Spleen (tissue), 11 donors: Measurements from ENCODE around the gene PELO. TPM values are rescaled to one million over a fixed set of nuclear protein-coding genes. Genes with fewer than 3 reads are reported as not detected.

Experiments used
- DNase-seq: peaks from one replicate; pipeline ENCODE4 v3.0.0-alpha.2; 2020
- H3K27ac ChIP-seq, 8 donors: fragments of 200-600 bp; sonication (generic) in 7 of 8; 1 replicate in 4 of 8; 2 replicates in 4 of 8; pipeline versions ENCODE4 v1.5.0 to v1.8.0; 2016 to 2021; ENCODE audit warnings: inconsistent platforms in 4 of 8, mild to moderate bottlenecking in 4 of 8, moderate library complexity in 1 of 8
- H3K27me3 ChIP-seq, 7 donors: fragments of 200-600 bp; sonication (generic) in 6 of 7; replicated peaks in 1 of 7; 1 replicate in 4 of 7; 2 replicates in 3 of 7; pipeline versions ENCODE4 v1.5.0 to v1.8.0; 2016 to 2021; ENCODE audit warnings: inconsistent platforms in 3 of 7, mild to moderate bottlenecking in 1 of 7
- H3K36me3 ChIP-seq, 6 donors: fragments of 200-600 bp; sonication (generic) in 5 of 6; 1 replicate in 4 of 6; 2 replicates in 2 of 6; pipeline versions ENCODE4 v1.5.0 to v1.8.0; 2016 to 2021; ENCODE audit warnings: inconsistent platforms in 2 of 6
- H3K4me1 ChIP-seq, 6 donors: fragments of 200-600 bp; sonication (generic) in 5 of 6; 1 replicate in 3 of 6; 2 replicates in 3 of 6; pipeline versions ENCODE4 v1.5.0 to v1.8.0; 2016 to 2021; ENCODE audit warnings: inconsistent platforms in 3 of 6
- H3K4me3 ChIP-seq, 8 donors: fragments of 200-600 bp; sonication (generic) in 7 of 8; 1 replicate in 4 of 8; 2 replicates in 4 of 8; pipeline versions ENCODE4 v1.5.0 to v1.8.0; 2016 to 2021; ENCODE audit warnings: inconsistent platforms in 4 of 8, mild to moderate bottlenecking in 4 of 8, moderate library complexity in 2 of 8
- H3K9me3 ChIP-seq, 8 donors: fragments of 200-600 bp; sonication (generic) in 7 of 8; 1 replicate in 4 of 8; 2 replicates in 4 of 8; pipeline versions ENCODE4 v1.5.0 to v1.8.0; 2016 to 2021; ENCODE audit warnings: inconsistent platforms in 4 of 8
- POLR2A ChIP-seq, 3 donors: fragments of 450-650 bp; IDR thresholded peaks; one replicate each; pipeline ENCODE4 v1.5.1; 2017; ENCODE audit warnings: antibody characterized with exemption in 3 of 3, mild to moderate bottlenecking in 1 of 3
- POLR2AphosphoS5 ChIP-seq, 3 donors: sonication (generic); formaldehyde crosslinking; IDR thresholded peaks; one replicate each; pipeline ENCODE4 v1.5.1; 2017; ENCODE audit warnings: antibody characterized with exemption in 3 of 3
- WGBS, 5 donors: extraction: QIAGEN DNeasy Blood & Tissue Kit in 3 of 5; methylation state at CpG; one replicate each; pipeline versions ENCODE4 v1.1.5 to v1.1.7; 2013 to 2018; 5-methylcytosine and 5-hydroxymethylcytosine counted together
- intact Hi-C: fragments of 100-400 bp; cut with DNase I; formaldehyde crosslinking; loops from one replicate; pipeline ENCODE4 v1.15.0; 2023; ENCODE audit warnings: low total_unique reads
- polyA plus RNA-seq, 3 donors: library from polyadenylated mRNA; stranded (reverse); fragments of 200-250 nt; gene quantifications; one replicate each; pipeline ENCODE4 v1.2.1, GENCODE V29; 2013
- total RNA-seq, 7 donors: library from RNA; depleted of rRNA in 3 of 7; stranded (reverse); fragments of >200 nt in 3 of 7; fragmentation: NEBNext Ultra II Directional in 4 of 7; extraction: Animal tissue kit (Norgen Biotek cat#: 25700) in 4 of 7; gene quantifications; one replicate each; pipeline versions ENCODE4 v1.1.0 to v1.2.1, GENCODE V29; 2016 to 2021
- TF ChIP-seq, protein P1 (sequence below), 11 experiments: fragments of 200-600 bp in 7 of 11; fragments of 450-650 bp in 4 of 11; sonication (generic) in 4 of 11; IDR thresholded peaks in 8 of 11; conservative IDR thresholded peaks in 3 of 11; 1 replicate in 7 of 11; 2 replicates in 4 of 11; pipeline versions ENCODE4 v1.4.0 to v1.8.0; 2016 to 2021; ENCODE audit warnings: antibody characterized with exemption in 11 of 11, inconsistent platforms in 4 of 11, mild to moderate bottlenecking in 1 of 11
- donor health status: healthy with polysubstance abuse.
- donor health status: DM: no; HTN: no; CAD: no; lungs with moderate emphysema.
- donor health status: DM: no; HTN: no; CAD: no.
- donor health status: Bipolar disorder and iron deficiency.
- donor health status: healthy.
- donor health status: DM: no; HTN: no; CAD: no.
- donor health status: DM: yes; HTN: yes; CAD: no.

The PELO gene
- total and polyA plus RNA-seq, 10 donors: 10.4 to 169 (median 52.0) TPM

DNA sequence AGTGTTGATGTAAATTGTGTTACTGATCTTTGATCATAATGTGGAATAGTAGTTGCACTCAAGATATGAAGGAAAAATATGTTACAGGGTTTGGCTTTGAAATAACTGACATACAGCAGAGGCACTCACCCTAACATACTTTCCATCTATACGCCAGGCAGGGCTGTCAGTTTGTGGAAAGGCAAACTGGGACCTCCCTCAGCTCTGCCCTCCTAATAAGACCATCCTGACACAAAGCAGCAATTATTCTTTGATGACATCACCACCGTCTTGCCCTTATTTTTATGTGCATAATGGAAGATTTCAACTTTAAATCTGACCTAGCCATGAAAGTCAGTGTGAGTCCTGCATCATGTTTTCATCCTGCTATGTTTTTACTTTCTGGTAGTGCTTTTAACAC lies 42.9 kb downstream of the PELO start:
- peaks cover 0 to 8% (median 2%) of the 10 kb centered on the region in 6 donors for H3K36me3 ChIP-seq
- no peaks in the 10 kb centered on the region for H3K27me3 ChIP-seq
- no peak for DNase-seq
- TF ChIP-seq, protein P1, sequence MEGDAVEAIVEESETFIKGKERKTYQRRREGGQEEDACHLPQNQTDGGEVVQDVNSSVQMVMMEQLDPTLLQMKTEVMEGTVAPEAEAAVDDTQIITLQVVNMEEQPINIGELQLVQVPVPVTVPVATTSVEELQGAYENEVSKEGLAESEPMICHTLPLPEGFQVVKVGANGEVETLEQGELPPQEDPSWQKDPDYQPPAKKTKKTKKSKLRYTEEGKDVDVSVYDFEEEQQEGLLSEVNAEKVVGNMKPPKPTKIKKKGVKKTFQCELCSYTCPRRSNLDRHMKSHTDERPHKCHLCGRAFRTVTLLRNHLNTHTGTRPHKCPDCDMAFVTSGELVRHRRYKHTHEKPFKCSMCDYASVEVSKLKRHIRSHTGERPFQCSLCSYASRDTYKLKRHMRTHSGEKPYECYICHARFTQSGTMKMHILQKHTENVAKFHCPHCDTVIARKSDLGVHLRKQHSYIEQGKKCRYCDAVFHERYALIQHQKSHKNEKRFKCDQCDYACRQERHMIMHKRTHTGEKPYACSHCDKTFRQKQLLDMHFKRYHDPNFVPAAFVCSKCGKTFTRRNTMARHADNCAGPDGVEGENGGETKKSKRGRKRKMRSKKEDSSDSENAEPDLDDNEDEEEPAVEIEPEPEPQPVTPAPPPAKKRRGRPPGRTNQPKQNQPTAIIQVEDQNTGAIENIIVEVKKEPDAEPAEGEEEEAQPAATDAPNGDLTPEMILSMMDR (IDR thresholded peaks at IDR 0.05 in 8 of 11, conservative IDR thresholded peaks at IDR 0.05 in 3 of 11): no peak
- no peak overlapping the region for H3K4me3 ChIP-seq
- 73 to 93% (median 89%) methylated on average over 2 of the region's 2 CpGs for WGBS, 5 donors
- H3K9me3 ChIP-seq: peaks cover 0 to 9% (median 2%) of the 10 kb centered on the region in 8 donors
- peak overlapping the region in 1 of 8 donors; percentile 21 for H3K27ac ChIP-seq
- intact Hi-C loops: no loop called here
- H3K4me1 ChIP-seq: peaks cover under 1 to 14% (median 6%) of the 10 kb centered on the region in 6 donors

DNA sequence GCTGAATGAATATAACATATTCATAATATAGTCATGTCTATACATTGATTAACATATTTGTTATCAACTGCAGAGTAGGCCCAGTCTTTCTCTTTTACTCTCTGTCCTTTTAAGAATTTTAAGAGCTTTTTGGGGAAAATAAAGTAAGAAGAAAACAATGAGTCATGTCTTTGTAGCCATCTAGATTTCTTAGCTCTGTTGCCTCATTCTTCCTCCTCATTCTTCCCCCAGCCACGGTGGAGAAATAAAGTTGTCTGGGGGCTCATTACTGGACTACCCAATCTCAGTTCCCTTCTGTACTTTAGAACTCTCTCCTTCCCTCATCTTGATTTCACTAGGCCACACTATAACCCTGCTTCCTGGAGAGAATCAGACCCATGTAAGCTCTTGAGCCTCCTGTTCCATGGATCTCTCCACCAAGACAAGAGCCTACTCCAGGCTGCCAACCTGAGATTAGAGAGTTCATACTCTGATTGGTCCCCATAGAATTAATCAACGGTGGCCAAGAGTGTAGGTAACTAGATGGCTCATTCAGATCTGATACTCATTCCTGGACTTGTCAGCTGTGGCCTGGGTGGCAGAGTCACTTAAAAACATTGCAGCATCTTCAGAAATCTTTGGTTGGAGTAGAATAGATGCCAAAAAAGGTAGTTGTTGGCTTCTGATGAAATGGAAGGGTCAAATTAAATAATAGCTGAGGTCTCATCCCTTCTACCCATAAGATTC lies 44.2 kb downstream of the PELO start:
- TF ChIP-seq POLR2AphosphoS5 (IDR thresholded peaks at IDR 0.05): no peak
- no peak for TF ChIP-seq POLR2A (IDR thresholded peaks at IDR 0.05)
- TF ChIP-seq, protein P1 (IDR thresholded peaks at IDR 0.05 in 8 of 11, conservative IDR thresholded peaks at IDR 0.05 in 3 of 11): no peak
- intact Hi-C loops: no loop called here
- Histone ChIP-seq H3K27me3 (no peaks in the 10 kb centered on the region), H3K27ac (peak overlapping the region in 1 of 8 donors; percentile 36), H3K4me1 (peaks cover 0 to 8% (median 5%) of the 10 kb centered on the region in 6 donors), H3K9me3 (peaks cover 0 to 9% (median 2%) of the 10 kb centered on the region in 8 donors), H3K36me3 (peaks cover 0 to 8% (median 2%) of the 10 kb centered on the region in 6 donors), H3K4me3 (no peak overlapping the region)
- DNase-seq: no peak
- WGBS, 5 donors: 60 to 79% (median 67%) methylated on average over 2 of the region's 2 CpGs

DNA sequence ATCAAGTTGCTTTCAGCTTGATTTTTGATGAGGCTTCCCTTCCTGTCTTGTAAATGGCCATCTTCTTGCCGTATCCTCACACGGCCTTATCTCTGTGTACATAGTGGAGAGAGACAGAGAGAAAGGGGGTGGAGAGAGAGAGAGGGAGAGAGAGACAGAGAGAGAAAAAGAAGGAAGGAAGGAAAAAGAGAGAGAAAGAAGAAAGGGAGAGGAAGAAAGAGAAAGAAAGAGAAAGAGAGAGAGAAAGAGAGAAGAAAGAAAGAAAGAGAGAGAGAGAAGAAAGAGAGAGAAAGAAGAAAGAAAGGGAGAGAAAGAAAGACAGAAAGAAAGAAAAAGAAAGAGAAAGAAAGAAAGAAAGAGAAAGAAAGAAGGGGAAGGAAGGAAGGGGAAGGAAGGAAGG lies 46.6 kb downstream of the PELO start:
- WGBS, 5 donors: 93 to 98% (median 94%) methylated on average over 2 of the region's 2 CpGs
- H3K4me1 ChIP-seq: peaks cover 2 to 24% (median 10%) of the 10 kb centered on the region in 6 donors
- DNase-seq: no peak
- no peak overlapping the region for H3K4me3 ChIP-seq
- H3K27me3 ChIP-seq: no peaks in the 10 kb centered on the region
- H3K27ac ChIP-seq: peak overlapping the region in 2 of 8 donors; percentile 26 to 30
- intact Hi-C loops: no loop called here
- H3K9me3 ChIP-seq: no peaks in the 10 kb centered on the region
- TF ChIP-seq, protein P1 (IDR thresholded peaks at IDR 0.05 in 8 of 11, conservative IDR thresholded peaks at IDR 0.05 in 3 of 11): no peak
- TF ChIP-seq POLR2A (IDR thresholded peaks at IDR 0.05) (no peak), POLR2AphosphoS5 (IDR thresholded peaks at IDR 0.05) (no peak)
- no peaks in the 10 kb centered on the region for H3K36me3 ChIP-seq

DNA sequence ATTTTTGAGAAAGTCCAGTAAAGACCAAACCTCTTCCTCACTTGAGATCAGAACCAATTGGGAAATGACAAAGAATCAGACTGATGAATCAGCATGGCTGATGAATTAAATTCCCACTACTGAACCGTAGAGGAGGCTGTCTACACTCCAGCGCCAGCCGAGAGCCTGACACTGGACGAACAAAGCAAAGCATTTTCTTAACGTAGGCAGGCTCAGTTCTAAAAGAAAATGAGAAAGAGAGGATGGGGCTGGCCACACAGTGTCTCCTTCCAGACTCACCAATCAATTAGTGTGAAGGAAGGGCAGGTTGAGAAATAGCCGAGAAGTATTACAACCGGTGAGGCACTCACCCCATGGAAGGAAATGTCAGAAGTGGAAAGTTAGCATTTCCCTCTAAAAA lies 49.4 kb downstream of the PELO start:
- Histone ChIP-seq H3K9me3 (no peaks in the 10 kb centered on the region), H3K27ac (peak overlapping the region in 7 of 8 donors; percentile 44 to 72 (median 58)), H3K27me3 (no peaks in the 10 kb centered on the region), H3K36me3 (no peaks in the 10 kb centered on the region), H3K4me1 (peaks cover 3 to 37% (median 21%) of the 10 kb centered on the region in 6 donors), H3K4me3 (no peak overlapping the region)
- intact Hi-C loops: no loop called here
- TF ChIP-seq POLR2A (IDR thresholded peaks at IDR 0.05) (no peak), POLR2AphosphoS5 (IDR thresholded peaks at IDR 0.05) (peak in 1 of 3 donors; percentile 16)
- TF ChIP-seq, protein P1 (IDR thresholded peaks at IDR 0.05 in 8 of 11, conservative IDR thresholded peaks at IDR 0.05 in 3 of 11): no peak
- no peak for DNase-seq
- 63 to 81% (median 73%) methylated on average over 7 of the region's 7 CpGs for WGBS, 5 donors
